ENCODE results near the gene AK1.
"Not testable (repeated sequence)": the region's sequence is repeated elsewhere in the genome, so short reads cannot be mapped to it uniquely, and the experiment has no call there.

The AK1 gene

DNA sequence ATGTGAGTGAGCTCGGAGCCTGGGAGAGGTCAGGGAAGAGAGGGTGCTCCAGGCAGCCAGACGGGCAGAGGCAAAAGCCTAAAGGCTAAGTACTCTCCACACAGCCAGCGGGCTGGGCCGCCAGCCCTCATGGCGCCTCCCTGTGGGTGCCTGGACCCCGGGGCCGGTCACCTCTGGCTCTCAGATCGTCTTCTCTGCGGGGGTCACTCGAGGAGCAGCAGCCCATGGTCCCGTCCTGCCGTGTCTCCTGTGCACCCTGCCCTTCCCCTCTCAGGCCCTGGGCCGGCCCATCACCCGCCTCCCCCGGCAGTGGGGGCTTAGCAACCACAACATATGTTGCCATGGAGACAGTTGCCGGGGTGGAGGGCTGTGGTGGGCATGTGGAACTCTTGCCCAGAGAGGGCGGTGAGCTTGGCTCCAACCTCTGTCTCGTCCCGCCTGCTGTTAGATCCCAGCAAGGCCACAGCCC, 4.2 kb downstream of the AK1 start:
- in situ Hi-C loops (cut with MboI; ENCODE audit: low pct_unique_long_range_greater_than_20kb, low sequenced_read_pairs): no loop called here

DNA sequence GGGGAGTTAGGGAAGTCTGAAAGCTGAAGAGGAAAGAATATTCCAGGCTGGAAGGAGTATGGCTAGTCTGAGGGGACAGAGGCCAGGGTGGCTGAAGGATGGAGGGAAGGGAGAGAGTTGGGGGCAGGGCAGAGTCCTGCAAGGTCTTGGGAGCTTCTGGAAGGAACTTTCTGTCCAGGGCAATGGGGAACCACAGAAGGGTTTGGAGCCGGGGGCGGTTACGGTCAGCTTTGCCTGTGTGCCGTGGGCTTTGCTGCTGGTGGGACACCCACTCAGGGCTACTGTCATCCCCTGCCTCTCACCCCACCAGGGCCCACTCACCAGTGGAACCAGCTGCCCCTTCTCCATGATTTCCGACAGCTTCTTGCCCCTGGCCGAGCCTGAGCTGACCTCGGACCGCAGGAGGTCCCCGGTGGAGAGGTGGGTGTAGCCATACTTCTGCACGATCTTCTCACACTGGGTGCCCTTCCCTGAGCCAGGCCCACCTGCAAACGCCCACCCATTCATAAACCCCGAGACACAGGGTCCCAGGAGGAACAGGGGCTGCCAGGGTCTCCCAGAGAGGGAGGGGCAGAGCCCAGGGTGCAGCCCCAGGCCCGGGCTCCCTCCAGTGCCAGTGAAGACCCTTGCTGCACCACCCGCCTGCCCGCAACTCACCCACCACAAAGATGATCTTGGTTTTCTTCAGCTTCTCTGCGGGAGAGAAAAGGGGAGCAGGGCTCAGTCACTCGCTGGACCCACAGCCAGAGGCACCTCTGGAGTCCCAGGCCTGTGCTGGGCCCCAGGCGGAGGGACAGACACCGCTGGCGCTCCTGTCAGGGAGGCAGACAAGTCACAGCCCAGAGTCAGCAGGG, 4.9 kb downstream of the AK1 start:
- no peak for DNase-seq
- in situ Hi-C loops (cut with MboI; ENCODE audit: low pct_unique_long_range_greater_than_20kb, low sequenced_read_pairs): no loop called here

More for the DNA sequence above, 4.2 kb downstream of the AK1 start:
- DNase-seq: no peak

DNA sequence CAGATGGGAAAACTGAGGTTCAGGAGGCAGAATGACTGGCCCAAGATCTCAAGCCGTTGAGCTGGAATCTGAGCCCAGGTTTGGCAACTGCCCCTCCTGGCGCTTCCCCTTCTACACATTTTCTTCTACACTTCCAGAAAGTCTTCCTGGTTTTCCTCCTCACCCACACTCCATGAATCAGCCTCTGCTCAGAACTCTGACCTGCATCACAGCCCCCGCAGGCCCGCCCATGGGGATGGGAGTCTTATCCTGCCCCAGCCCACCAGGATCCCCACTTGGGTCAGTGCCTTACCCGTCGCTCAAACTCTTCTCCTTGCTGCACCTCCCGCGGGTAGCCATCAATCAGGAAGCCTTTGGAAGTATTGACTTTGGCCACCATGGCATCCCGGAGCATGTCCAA, 5.9 kb downstream of the AK1 start:
- in situ Hi-C loops (cut with MboI; ENCODE audit: low pct_unique_long_range_greater_than_20kb, low sequenced_read_pairs): no loop called here
- no peak for DNase-seq

DNA sequence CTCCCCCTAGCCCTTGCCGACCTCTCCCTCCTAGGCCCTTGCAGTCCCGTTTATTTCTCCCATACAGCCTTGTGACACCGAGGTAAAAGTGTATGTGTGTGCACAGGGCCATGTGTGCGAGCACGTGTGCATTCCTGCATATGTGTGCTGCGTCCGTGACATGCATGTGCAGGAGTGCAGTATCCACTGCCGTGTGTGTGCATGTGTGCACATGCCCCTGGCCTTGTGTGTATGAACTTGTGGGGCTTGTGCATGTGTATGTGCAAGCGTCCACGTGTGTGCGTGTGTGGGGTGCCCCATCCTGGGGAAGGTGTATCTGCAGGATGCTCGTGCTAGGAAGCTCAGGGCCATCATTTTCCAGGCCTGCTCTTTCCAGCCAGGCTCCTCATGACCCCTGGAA, 6.6 kb downstream of the AK1 start:
- in situ Hi-C loops (cut with MboI; ENCODE audit: low pct_unique_long_range_greater_than_20kb, low sequenced_read_pairs): no loop called here
- no peak for DNase-seq

DNA sequence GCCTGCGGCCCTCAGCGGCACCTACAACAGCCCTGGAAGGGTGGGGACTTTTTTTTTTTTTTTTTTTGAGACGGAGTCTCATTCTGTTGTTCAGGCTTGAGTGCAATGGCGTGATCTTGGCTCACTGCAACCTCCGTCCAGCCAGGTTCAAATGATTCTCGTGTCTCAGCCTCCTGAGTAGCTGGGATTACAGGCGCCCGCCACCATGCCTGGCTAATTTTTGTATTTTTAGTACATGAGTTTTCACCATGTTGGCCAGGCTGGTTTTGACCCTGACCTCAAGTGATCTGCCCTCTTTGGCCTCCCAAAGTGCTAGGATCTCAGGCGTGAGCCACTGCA, 7.4 kb downstream of the AK1 start:
- in situ Hi-C loops (cut with MboI; ENCODE audit: low pct_unique_long_range_greater_than_20kb, low sequenced_read_pairs); DNase-seq: not testable (repeated sequence)

DNA sequence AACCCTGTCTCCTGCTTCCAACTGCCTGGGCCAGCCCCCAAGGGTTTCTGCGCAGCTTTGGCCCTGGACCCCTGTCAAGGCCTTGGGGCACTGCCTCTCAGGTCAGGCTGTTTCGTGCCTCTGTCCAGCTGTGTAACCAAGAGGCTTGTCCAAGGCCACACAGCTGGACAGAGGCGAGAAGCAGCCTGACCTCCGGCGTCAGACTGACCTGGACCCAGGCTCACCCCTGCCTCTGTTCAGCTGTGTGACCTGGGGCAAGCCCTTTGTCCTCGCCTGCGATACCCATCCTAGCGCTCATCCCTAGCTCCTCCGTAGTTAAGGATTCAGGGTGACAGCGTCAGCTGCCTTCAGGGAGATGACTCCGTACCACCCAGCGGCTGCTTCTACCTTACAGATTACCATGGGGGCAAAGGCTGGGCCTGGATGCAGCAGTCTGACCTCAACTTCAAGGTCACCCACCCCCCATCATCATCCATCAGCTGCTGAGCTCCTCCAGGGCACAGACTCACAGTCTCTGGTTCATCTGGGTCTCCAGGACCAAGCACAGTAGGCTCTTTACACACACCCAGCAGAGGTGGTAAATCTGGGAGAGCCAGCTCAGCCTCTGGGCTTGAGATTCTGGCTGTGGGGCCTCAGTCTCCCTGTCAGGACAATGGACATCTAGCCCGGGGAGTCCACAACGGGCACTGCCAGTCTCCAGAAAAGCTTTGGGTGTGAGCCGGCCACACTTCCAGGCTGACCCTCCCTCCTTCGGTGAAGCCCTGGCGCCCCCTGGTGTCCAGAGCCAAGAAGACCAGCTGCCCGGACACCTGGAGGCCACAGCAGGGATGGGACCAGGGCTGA, 7.9 kb downstream of the AK1 start:
- DNase-seq: peak; percentile 82
- in situ Hi-C loops (cut with MboI; ENCODE audit: low pct_unique_long_range_greater_than_20kb, low sequenced_read_pairs): no loop called here

DNA sequence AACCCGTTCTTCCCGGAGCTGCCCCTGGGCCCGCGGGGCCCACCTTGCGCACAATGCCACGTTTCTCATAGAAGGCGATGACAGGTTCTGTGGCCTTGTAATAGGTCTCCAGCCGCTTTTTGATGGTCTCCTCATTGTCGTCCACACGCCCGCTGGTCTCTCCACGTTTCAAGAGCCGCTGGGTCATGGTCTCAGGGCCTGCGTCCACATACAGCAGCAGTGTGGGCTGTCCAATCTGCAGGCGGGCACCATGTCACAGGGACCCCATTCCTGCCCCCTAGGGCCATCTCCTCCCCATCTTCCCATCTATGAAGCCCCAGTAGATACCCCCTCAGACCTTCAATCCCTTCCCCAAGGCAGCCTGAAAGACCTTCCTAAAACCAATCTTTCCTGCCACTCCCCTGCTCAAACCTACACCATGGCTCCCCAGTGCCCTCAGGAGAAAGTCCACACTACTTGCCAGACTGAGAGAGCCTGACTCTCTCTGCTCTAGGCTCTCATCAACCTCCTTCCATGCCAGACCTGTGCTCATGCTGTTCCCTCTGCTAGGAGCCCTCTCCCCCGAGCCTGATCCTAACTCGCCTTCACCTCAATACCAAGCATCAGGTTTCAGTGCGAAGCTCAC, 9.1 kb downstream of the AK1 start:
- no peak for DNase-seq
- in situ Hi-C loops (cut with MboI; ENCODE audit: low pct_unique_long_range_greater_than_20kb, low sequenced_read_pairs): no loop called here

DNA sequence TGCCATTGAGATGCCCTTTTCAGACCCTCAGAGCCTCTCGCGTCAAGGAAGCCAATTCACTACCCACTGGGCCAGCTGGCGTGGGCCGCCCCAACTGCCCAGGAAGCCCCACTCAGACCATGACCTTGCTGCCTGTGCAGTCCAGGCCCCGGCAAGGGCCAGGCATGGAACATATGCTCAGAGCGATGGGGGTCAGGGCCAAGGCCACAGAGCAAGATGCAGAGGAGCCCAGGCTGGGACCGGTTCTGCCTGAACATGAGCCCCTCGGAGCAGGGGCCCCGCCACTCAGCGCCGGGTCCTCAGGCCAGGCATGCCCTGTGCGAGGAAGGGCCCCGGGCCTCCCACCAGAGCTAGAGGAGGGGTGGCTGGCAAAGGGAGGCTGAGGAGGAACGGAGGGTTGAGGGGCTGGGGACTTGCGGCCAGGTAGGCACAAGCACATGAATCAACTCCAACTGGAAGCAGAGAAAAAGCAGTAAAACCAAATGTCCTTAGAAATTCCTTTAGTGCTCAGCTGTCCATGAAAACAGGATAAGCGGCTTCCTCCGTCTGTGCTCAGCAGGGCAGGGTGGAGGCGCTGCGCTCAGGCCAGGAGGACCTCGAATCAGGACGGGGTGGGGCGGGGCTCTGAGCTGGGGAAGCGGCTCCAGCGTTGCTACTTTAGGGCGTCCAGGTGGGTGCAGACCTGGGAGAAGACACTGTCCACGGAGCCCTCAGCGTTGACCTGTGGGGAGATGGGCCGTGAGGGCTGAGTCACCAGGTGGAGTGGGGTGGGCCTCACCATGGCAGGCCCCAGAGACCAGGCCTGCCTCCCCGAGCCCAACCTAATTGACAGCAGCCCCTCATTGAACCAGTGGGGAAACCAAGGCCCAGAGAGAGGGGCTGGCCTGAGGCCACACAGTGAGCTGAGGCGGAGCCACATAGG, 9.9 kb downstream of the AK1 start:
- in situ Hi-C loops (cut with MboI; ENCODE audit: low pct_unique_long_range_greater_than_20kb, low sequenced_read_pairs): no loop called here
- DNase-seq: no peak

DNA sequence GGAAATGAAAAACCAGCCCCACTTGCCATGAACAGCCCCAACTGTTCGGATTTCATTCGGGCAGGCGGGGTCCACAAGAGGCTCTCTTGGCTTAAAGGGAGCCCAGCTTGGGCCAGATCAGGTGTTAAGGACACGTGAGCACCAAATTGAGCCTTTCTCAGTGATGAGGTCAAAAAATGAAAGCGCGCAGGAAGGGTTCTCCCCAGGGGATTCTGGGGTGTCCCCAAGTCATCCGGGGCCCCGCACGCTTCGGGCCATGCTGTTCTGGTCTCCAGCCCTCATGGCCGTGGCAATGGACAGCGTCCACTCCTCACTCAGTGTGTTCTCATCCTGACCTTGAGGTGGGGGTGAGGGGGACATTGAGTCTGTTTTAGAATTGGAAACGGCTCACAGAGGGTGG, 10.9 kb downstream of the AK1 start:
- in situ Hi-C loops (cut with MboI; ENCODE audit: low pct_unique_long_range_greater_than_20kb, low sequenced_read_pairs): no loop called here

DNA sequence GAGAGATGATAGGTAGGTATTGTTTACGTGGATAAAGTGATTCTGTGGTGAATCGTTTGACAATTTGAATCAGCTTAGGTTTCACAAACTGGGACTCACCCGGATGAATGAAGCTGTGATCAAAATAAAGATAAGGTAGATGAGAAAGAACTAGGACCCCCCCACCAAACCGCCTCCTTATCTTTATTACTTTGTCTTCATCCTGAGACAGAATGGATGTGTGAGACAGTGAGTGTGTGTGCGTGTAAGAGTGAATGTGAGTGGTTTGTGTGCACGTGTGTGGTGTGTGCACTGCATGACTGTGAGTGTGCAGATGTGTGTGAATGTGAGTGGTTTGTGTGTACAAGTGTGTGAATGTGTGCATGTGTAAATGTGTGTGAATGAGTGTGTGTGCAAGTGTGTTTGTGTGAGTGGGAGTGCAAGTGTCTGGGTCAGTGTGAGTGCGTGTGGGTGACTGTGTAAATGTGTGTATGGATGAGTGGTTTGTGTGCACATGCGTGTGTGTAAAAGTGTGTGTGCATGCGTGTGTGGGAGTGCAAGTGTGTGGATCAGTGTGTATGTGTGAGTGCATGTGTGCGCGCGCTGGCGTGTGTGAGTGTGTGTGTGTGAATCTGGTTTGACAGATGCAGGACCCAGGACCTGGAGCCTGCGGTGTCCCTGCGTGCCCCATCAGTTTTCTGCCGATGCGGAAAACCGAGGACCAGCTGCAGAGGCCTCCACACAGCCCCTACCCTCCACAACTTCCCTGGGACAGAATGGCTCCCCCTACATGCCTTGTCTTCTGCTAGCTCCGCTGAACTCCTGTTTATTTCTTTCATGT, 11.6 kb downstream of the AK1 start:
- in situ Hi-C loops (cut with MboI; ENCODE audit: low pct_unique_long_range_greater_than_20kb, low sequenced_read_pairs): no loop called here
- DNase-seq: peak; percentile 40

More for the DNA sequence above, 10.9 kb downstream of the AK1 start:
- DNase-seq: no peak

DNA sequence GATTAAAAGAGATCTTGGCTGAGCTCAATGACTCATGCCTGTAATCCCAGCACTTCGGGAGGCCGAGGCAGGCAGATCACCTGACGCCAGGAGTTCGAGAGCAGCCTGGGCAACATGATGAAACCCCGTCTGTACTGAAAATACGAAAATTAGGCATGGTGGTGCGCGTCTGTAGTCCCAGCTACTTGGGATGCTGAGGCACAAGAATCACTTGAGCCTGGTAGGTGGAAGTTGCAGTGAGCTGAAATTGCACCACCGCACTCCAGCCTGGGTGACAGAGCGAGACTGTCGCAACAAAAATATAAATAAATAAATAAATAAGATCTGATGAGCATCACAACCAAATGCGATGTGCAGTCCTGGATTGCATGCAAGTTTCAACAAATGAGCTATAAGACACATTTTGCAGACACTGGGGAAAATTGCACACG, 14.3 kb downstream of the AK1 start:
- no peak for DNase-seq
- in situ Hi-C loops (cut with MboI; ENCODE audit: low pct_unique_long_range_greater_than_20kb, low sequenced_read_pairs): no loop called here

DNA sequence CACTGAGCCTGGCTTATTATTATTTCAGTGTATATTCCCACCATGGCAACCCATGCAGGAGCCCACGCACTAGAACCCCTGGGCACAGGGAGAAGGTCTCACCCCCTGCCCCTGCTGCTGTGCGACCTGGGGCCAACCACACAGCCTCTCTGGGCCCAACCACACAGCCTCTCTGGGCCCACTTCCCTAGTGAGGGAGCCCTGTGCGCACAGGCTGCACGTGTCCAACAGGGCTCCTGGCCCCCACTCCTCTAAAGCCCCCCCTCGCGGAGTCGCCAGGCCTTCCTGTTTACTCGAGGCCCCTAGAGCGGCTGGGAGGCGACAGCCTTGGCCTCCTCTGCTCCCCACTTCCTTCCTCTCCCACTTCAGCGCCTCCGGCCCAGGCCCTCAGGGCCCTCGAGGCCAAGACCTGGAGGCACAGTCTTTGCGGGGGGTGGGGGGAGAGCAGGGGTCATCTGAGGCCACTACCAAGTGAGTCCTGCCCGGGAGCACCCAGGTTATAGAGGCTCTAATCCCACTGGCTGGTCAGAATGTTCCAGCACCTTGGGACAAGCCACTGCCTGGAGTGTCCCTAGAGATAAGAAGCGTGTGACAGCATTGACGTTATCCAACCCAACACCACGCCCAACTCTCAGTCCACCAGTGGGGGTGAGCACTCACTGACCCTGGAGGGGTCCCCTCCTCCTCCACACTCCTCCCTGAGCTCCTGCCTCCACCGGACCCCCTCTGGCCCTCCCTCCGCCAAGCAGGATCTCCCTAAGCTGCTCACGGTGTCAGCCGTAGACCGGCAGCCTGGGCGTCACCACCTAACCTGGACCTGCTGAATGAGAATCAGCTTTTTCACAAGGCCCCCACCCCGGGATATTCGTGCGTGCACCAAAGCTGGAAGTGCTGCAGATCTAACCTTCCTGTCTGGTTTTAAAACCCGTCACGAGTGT, 15.1 kb downstream of the AK1 start:
- in situ Hi-C loops (cut with MboI; ENCODE audit: low pct_unique_long_range_greater_than_20kb, low sequenced_read_pairs): no loop called here
- DNase-seq: peak; percentile 98

DNA sequence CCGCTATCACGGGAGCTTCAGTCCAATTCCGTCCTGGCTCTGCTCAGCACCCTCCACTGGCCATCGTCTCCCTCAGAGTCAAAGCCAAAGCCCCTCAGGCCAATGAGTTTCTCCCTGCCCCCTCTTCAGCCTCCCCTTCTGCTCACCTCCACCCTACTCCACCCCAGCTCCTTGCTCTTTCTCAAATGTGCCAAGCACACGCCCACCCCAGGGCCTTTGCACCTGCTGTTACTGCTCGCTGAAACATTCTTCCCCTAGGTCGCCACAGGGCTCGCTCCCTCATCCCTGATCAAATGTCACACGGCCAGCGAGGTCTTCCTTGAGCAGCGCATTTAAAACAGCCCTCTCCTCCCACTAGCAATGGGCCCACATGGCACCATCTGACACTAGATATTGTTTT, 16.7 kb downstream of the AK1 start:
- in situ Hi-C loops (cut with MboI; ENCODE audit: low pct_unique_long_range_greater_than_20kb, low sequenced_read_pairs): no loop called here
- no peak for DNase-seq

DNA sequence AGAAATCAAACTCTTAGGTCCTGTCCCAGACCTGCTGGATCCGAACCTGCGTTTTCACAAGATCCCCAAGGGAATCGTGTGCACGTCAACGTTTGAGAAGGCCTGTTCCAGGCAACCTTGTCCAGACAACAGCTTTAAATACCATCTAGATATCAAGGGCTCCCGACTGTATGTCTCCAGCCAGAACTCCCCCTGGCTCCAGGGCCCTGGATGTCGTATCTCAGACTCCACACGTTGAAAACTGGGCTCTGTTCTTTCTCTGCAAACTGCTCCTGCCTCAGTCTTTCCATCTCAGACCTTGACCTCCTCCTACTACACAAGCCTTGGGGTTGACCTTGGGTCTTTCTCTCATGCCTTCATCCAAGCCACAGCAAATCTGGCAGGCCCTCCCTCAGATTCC, 17.2 kb downstream of the AK1 start:
- in situ Hi-C loops (cut with MboI; ENCODE audit: low pct_unique_long_range_greater_than_20kb, low sequenced_read_pairs): no loop called here
- DNase-seq: no peak

DNA sequence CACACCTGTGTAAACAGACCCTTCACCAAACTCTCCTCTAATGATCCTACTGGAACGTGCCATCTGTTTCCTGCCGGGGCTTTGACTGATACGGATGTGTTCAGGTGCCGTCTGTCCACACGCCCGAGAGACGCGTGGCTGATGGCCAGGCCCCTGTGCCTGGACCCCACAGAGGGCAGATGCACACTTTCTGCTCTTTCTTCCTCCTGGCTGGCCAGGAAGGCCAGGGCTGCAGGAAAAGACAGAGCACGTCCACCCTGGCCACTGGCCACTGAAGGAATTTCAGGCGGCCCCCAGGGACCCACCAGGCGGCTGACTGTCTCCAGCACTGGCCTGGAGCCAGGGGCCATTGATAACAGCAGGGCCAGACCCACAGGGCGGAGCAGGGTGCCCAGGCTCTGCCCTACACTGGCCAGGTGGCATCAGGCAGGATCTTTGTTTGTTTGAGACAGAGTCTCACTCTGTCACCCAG, 19.4 kb downstream of the AK1 start:
- in situ Hi-C loops (cut with MboI; ENCODE audit: low pct_unique_long_range_greater_than_20kb, low sequenced_read_pairs): no loop called here
- DNase-seq: peak; percentile 78

DNA sequence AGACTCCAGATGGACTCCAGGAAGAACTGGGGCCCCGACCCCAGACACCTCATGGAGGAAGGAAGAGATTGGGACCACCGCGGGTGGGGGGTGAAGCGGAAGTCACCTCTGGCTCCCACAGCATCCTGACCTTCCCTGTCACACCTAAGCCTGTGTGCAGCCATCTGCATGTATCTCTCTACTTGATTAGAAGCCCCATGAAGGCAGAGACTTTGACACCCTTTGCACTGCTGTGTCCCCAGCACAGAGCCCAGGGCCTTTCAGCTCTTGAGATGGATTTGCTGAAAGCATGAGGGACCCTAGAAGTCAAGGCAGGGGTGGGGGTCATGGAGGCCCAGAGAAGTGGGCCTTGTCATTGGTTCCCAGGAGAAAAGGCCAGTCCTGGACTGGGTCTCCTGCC, 20.2 kb downstream of the AK1 start:
- in situ Hi-C loops (cut with MboI; ENCODE audit: low pct_unique_long_range_greater_than_20kb, low sequenced_read_pairs): no loop called here
- no peak for DNase-seq

DNA sequence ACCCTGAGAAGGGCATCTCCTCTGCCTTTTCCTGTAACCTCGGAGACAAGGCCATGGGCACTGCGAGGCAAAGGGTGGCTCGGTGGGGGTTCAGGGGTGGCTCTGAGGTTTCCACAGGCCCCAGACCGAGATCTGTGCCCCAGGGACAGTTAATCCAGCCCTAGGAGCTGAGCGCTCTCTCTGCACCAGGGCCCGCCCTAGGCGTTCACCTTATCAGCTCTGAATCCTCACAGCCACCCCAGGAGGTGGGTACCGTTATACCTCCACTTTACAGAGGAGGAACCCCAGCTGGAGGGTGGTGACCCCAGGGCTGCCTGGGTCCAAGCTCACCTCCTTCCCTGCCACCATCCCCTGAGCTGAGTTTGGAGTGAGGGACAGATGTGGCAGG, 20.8 kb downstream of the AK1 start:
- in situ Hi-C loops (cut with MboI; ENCODE audit: low pct_unique_long_range_greater_than_20kb, low sequenced_read_pairs): no loop called here
- DNase-seq: no peak

All from KBM-7 (cell line).